Liver (tissue), 3 donors: ENCODE data around the gene CNIH1.

Experiments
- CTCF ChIP-seq: fragments of 150-350 bp; IDR thresholded peaks from 2 replicates; pipeline ENCODE4 v1.5.1; 2017; ENCODE audit warnings: improper control_type of control experiment, low read depth, low read length; ENCODE audit not compliant: missing input control
- GABPA ChIP-seq, 2 donors: IDR thresholded peaks in 1 of 2; conservative IDR thresholded peaks in 1 of 2; 2 replicates each; pipeline ENCODE4 v1.6.1; 2016; ENCODE audit warnings: antibody characterized with exemption in 2 of 2, mild to moderate bottlenecking in 1 of 2, moderate library complexity in 1 of 2
- HNF4G ChIP-seq: IDR thresholded peaks from 2 replicates; pipeline ENCODE4 v1.6.1; 2016; ENCODE audit warnings: antibody characterized with exemption
- JUND ChIP-seq, 2 donors: IDR thresholded peaks; 2 replicates each; pipeline ENCODE4 v1.6.1; 2016; ENCODE audit warnings: antibody characterized with exemption in 2 of 2
- MAX ChIP-seq: IDR thresholded peaks from 2 replicates; pipeline ENCODE4 v1.6.1; 2016; ENCODE audit warnings: antibody characterized with exemption
- RAD21 ChIP-seq, 2 donors: IDR thresholded peaks; 2 replicates each; pipeline ENCODE4 v1.6.1; 2016; ENCODE audit warnings: antibody characterized with exemption in 2 of 2, mild to moderate bottlenecking in 2 of 2
- REST ChIP-seq: IDR thresholded peaks from 2 replicates; pipeline ENCODE4 v1.6.1; 2016; ENCODE audit warnings: antibody characterized with exemption, mild to moderate bottlenecking
- SP1 ChIP-seq: IDR thresholded peaks from 2 replicates; pipeline ENCODE4 v1.6.1; 2018; ENCODE audit warnings: antibody characterized with exemption, mild to moderate bottlenecking
- TAF1 ChIP-seq: conservative IDR thresholded peaks from 2 replicates; pipeline ENCODE4 v1.6.1; 2016; ENCODE audit warnings: antibody characterized with exemption, mild to moderate bottlenecking
- ZBTB33 ChIP-seq: IDR thresholded peaks from 2 replicates; pipeline ENCODE4 v1.6.1; 2016; ENCODE audit warnings: antibody characterized with exemption
- donor health status: healthy.
- donor health status: healthy.

GRCh38 chr14:54447231-54447692 is 6.1 kb upstream of the CNIH1 start:
- no peak for TF ChIP-seq CTCF
- peak in 1 of 2 donors; percentile 76 for TF ChIP-seq GABPA (IDR thresholded peaks at IDR 0.05 in 1 of 2, conservative IDR thresholded peaks at IDR 0.05 in 1 of 2)
- TF ChIP-seq HNF4G, result peak; percentile 80
- TF ChIP-seq MAX, result peak; percentile 77
- TF ChIP-seq ZBTB33, result peak; percentile 71
- TF ChIP-seq RAD21 (IDR thresholded peaks at IDR 0.05), result peak; percentile 24 to 40
- no peak for TF ChIP-seq TAF1
- TF ChIP-seq REST, result peak; percentile 79
- TF ChIP-seq JUND (IDR thresholded peaks at IDR 0.05), result peak; percentile 78 to 92
- peak; percentile 81 for TF ChIP-seq SP1
